Loucy (cell line): ENCODE data around the gene CBARP.

ENCODE experiments used
- EZH2phosphoT487 ChIP-seq: fragments of 200-600 bp; IDR thresholded peaks from 2 replicates; pipeline ENCODE4 v1.6.1; 2018; ENCODE audit warnings: antibody characterized with exemption, mild to moderate bottlenecking, moderate library complexity, borderline replicate concordance
- TF ChIP-seq, protein P1 (sequence below): fragments of 200-600 bp; sonication (generic); conservative IDR thresholded peaks from 2 replicates; pipeline ENCODE4 v1.5.1; 2014; ENCODE audit warnings: mild to moderate bottlenecking, antibody characterized with exemption, low read length

DNA sequence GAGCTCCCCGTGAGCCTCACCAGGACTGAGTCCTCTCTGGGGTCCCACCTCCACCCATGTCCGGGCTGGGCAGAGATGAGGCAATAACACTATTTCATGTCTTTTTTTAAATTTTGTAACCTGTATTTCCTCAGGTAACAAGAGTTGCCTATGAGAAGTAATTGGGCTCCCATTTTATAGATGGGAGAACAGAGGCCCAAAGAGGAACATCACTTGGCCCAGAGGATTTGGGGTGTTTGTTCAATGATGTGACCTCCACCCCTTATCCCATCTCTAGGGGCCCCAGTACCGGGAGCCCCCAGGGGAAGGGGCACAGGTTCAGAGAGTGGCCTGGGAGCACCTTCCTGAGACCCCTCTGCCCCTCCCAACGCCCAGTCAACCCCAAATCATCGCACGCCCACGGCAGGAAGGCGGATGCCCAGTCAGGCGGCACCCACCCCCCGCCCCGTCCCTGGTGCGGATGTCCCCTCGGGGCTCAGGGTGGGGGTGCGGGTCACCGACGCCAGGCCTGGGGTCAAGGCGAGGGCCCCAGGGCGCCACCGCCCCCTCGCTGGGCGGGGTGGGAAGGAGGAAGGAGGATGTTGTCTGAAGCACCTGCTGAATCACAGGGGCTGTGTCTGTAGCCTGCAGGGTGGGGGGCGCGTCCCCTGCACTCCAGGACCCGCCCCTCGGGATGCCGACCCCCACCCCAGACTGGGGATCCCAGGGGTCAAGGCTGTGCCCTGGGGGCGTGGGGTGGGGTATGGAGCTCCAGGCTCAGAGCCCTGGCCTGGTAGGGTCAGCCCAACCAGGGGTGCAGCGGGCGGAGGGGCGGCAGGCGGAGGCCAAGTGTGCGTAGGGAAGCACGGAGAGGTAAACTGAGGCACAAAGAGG, 22.3 kb upstream of the CBARP start:
- TF ChIP-seq, protein P1, sequence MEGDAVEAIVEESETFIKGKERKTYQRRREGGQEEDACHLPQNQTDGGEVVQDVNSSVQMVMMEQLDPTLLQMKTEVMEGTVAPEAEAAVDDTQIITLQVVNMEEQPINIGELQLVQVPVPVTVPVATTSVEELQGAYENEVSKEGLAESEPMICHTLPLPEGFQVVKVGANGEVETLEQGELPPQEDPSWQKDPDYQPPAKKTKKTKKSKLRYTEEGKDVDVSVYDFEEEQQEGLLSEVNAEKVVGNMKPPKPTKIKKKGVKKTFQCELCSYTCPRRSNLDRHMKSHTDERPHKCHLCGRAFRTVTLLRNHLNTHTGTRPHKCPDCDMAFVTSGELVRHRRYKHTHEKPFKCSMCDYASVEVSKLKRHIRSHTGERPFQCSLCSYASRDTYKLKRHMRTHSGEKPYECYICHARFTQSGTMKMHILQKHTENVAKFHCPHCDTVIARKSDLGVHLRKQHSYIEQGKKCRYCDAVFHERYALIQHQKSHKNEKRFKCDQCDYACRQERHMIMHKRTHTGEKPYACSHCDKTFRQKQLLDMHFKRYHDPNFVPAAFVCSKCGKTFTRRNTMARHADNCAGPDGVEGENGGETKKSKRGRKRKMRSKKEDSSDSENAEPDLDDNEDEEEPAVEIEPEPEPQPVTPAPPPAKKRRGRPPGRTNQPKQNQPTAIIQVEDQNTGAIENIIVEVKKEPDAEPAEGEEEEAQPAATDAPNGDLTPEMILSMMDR = no peak
- no peak for TF ChIP-seq EZH2phosphoT487
